ENCODE results near the gene OVCA2.

DNA sequence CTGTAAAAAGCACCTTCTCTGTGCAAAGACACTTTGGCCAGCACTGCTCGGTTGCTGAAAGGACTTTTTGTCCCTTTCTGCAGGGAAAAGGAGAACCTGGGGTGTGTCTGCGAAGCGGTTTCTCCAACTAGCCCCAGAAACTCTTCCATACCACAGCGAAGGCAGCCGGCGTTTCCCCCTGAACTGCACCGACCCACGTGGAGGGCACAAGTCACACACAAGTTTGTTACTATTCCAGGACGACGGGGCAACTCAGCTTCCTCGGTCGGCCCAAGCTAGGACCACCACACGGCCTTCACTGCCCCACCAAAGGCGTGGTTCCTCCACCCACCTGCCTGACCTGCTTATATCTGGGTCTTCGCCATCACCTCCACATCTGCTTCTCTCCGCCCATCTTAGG is 18.6 kb upstream of the OVCA2 start:
- TF ChIP-seq, protein P1, sequence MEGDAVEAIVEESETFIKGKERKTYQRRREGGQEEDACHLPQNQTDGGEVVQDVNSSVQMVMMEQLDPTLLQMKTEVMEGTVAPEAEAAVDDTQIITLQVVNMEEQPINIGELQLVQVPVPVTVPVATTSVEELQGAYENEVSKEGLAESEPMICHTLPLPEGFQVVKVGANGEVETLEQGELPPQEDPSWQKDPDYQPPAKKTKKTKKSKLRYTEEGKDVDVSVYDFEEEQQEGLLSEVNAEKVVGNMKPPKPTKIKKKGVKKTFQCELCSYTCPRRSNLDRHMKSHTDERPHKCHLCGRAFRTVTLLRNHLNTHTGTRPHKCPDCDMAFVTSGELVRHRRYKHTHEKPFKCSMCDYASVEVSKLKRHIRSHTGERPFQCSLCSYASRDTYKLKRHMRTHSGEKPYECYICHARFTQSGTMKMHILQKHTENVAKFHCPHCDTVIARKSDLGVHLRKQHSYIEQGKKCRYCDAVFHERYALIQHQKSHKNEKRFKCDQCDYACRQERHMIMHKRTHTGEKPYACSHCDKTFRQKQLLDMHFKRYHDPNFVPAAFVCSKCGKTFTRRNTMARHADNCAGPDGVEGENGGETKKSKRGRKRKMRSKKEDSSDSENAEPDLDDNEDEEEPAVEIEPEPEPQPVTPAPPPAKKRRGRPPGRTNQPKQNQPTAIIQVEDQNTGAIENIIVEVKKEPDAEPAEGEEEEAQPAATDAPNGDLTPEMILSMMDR (optimal IDR thresholded peaks at IDR 0.05 in 1 of 3, IDR thresholded peaks at IDR 0.05 in 1 of 3, conservative IDR thresholded peaks at IDR 0.05 in 1 of 3; ENCODE audit: extremely low read depth in 1 of 3, insufficient read depth in 2 of 3, low read length in 3 of 3), result no peak
- no peak for TF ChIP-seq EZH2 (IDR thresholded peaks at IDR 0.05; ENCODE audit: low read length)

Measured in keratinocyte (primary cell).